ENCODE data around the gene PRR14L. TPM values are rescaled to one million over a fixed set of nuclear protein-coding genes. Genes with fewer than 3 reads are reported as not detected.

PRR14L gene
- total RNA-seq = 46.5 and 48.9 TPM in 2 replicates

DNA sequence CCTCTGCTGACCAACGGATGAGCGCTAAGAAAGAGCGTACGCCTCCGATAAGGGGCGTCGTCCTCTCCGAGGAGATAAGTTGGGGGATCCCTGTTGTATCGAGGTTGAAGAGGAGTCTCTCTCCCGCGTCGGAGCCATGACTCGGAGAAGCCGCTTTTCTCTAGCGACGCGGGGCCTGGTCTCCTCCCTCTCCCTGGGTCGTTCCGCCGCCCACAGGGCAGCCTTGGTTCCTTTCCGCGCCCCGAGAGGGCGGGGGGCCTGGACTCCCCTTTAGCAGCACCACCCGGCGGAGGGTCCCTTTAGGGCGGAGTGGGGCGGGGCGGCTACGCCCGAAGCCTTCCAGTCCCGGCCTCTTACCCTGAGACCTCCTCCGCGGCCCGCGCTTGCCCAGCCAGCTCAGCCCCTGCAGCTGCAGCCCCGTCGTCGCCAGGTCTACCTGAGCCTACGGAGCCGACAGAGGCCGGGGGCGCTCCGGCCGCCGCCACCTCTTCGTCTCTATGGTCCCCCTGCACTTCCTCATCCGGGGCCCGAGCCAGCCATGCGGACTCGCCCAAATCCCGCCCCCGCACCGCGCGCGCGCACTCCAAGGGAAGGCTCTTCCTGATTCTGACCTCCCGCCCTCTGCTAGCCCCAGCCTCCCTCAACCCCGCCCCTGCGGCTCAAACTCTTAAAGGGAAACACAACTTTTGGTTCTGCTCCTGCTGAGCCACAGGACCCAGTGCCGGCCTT lies at the start of gene PRR14L:
PRR14L (minus strand) TSS at position 497 of the 729 bp plus-strand sequence. CDS start 11,272 bp downstream, outside the sequence.

GRCh38 chr22:31753634-31754501 lies 3.9 kb upstream of the PRR14L start, which contains the start of gene DEPDC5:
TSS of gene DEPDC5 (plus strand) at chr22:31754019. CDS start at chr22:31754922, 903 bp downstream.

DNA sequence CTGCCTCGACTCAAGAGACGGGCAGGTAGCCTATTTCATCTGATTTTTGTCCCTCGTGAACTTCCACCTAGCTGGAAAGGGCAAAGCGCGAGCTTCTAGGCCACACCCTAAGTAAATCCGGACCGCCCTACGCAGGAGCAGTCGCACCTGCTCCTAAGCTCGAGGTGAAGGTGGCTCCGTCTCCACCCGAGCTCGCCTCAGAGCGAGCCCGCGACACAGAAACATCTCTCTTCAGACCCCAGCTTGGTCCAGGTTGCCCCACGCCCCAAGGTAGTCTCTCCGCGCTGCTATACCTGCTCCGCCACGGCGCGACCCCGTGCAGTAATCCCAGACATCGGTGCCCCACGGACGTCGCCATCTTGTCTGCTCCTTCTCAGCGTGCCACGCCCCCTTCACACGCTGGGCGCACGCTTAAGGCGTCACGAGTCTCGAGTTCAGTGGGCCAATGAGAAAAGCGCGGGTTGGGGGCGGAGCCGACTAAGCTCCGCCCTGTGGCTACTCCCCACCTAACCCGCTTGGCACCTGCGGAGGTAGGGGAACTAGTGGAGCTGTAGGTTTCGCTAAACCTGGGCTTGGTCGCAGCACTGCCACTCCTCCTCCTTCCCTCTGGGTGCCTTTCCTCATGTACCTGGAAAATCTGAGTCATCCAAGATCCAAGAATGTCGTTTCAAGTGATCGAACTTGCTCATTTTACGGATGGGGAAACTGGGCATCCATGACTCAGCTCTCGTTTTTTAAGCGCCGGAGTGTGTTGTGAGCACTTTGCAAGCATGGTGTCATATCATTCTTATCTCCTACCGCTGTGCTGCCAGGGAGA lies 87.9 kb downstream of the PRR14L start, which contains the start of gene PISD:
PISD (minus strand) TSS at position 365 of the 817 bp plus-strand sequence; CDS start at position 358, 7 bp downstream.

Small RNA genes within 50 kb of the gene (small RNA-seq; reads per million reads assigned to genes)
- gene RN7SL20P = not detected

Other genes with a start within 250 kb of the PRR14L start
- gene PISD, start 87.9 kb downstream of the PRR14L start, total RNA-seq = 35.0 and 37.0 TPM in 2 replicates
- 20.9 and 21.8 TPM in 2 replicates for gene DEPDC5, start 3.9 kb upstream of the PRR14L start, total RNA-seq
- 149 and 180 TPM in 2 replicates for gene YWHAH, start 194.4 kb upstream of the PRR14L start, total RNA-seq